Stimulated activated CD8-positive, alpha-beta memory T cell treated with anti-CD3 and anti-CD28 coated beads, Interleukin-2, amount 100 ng/mL, for 48 hours (primary cell): ENCODE measurements around the gene MEGF8.
"Not testable (repeated sequence)": the region's sequence is repeated elsewhere in the genome, so short reads cannot be mapped to it uniquely, and the experiment has no call there.

ENCODE experiments used
- DNase-seq, 2 donors: peaks; one replicate each; pipeline ENCODE4 v3.0.0-alpha.2; 2020; ENCODE audit warnings: low read depth in 2 of 2

MEGF8 gene

DNA sequence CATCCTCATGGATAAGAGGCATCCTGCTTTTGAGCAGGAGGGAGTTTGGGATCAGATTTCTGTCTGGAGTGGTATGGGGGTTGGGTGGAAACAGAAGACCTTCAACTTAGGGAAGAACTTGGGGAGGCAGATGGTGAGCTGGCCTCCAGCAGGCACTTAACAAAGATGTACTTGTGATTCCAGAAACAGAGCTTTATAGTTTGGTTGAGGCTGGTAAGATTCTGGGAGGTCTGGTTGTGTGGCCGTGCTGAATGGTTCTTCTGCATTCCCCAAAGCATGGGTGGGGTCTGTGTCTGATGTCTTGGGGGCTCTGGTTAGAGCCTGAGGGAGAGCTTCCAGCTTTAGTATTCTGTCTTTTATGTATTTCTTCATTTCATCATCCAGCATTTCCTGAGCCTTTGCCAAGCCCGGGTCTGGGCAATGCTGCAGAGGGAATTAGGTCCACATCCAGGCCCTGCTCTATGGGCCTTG lies 4.8 kb downstream of the MEGF8 start:
- DNase-seq = no peak

DNA sequence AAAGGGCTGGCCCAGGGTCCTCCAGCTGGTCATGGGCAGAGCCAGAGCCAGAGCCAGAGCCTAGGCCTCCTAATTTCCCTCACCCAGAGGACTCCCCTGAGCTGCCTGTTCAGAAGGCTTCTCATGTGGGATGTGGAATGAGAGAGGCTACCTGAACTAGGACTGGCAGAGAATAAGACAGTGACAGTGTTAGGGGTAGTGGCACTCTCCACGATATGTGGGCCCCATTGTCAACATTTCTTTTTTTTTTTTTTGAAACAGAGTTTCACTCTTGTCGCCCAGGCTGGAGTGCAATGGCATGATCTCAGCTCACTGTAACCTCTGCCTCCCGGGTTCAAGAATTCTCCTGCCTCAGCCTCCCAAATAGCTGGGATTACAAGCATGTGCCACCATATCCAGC lies 5.9 kb downstream of the MEGF8 start:
- DNase-seq = not testable (repeated sequence)

DNA sequence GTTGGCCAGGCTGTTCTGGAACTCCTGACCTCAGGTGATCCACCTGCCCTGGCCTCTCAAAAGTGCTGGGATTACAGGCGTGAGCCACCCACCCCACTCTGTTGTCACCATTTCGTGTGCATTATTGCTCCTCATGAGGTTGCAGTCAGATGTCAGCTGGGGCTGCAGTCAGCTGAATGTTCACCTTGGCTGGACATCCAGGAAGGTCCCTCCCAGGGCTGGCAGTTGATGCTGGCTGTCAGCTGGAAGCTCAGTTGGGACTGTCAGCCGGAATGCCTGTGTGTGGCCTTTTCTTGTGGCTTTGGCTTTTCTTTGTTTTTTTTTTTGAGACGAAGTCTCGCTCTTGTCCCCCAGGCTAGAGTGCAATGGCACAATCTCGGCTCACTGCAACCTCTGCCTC lies 6.6 kb downstream of the MEGF8 start:
- DNase-seq = no peak

- no peak for DNase-seq
Measured at GRCh38 chr19:42333018-42333417, 7.6 kb downstream of the MEGF8 start.

DNA sequence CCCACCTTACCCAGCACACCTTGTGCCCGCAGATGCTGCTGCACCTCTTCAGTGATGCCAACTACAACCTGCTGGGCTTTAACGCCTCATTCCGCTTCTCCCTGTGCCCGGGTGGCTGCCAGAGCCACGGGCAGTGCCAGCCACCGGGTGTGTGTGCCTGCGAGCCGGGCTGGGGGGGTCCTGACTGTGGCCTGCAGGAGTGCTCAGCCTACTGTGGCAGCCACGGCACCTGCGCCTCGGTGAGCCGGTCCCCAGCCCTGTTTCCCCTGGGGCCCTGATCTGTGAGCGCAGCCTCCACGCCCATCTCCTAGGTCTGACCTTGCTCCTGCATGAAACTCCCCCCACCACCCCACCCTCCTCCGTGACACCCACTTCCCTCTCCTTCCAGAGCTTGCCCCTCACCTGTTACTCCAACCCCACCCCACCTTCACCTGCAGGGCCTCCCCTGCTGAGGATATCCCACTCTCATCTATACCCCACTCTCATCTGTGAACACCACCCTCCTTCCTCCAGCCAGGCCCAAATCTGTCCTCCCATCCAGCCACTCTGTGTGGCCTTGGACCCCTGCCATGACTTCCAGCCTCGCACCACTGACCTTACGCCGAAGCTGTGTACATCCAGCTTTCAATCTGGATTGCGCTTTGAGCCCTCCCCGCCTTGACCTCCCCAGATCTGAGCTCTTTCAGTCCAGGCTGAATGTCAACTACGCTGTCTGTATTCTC lies 8.7 kb downstream of the MEGF8 start:
- DNase-seq = no peak

GRCh38 chr19:42334697-42335373 lies 9.4 kb downstream of the MEGF8 start:
- DNase-seq = no peak

GRCh38 chr19:42335374-42335936 lies 10.0 kb downstream of the MEGF8 start:
- no peak for DNase-seq

DNA sequence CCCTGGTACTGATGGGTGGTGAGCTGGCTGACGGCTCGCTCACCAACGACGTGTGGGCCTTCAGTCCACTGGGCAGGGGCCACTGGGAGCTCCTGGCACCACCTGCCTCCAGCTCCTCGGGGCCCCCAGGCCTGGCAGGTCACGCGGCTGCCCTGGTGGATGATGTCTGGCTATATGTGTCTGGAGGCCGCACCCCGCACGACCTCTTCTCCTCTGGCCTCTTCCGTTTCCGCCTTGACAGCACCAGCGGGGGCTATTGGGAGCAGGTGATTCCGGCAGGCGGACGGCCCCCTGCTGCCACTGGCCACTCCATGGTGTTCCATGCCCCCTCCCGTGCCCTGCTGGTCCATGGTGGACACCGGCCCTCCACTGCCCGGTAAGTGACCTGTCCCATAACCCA lies 10.5 kb downstream of the MEGF8 start:
- DNase-seq = no peak

GRCh38 chr19:42339126-42339860 lies 13.9 kb downstream of the MEGF8 start:
- DNase-seq = not testable (repeated sequence)

DNA sequence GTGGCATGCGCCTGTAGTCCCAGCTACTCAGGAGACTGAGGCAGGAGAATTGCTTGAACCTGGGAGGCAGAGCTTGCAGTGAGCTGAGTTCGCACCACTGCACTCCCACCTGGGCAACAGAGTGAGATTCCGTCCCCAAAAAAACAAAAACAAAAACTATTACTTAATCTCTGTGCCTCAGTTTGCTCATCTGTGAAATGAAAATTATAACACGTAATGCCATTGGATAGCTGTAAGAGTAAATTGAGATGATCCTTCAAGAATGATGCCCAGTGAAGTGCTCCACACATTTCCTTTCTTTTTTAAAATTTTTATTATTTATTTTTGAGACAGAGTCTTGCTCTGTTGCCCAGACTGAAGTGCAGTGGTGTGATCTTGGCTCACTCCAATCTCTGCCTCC lies 14.5 kb downstream of the MEGF8 start:
- DNase-seq = not testable (repeated sequence)

- DNase-seq = no peak
Measured at GRCh38 chr19:42343344-42344110, 18.1 kb downstream of the MEGF8 start.

GRCh38 chr19:42344336-42344893 lies 19.0 kb downstream of the MEGF8 start:
- DNase-seq = no peak

- DNase-seq = no peak
Measured at GRCh38 chr19:42345191-42345812, 19.9 kb downstream of the MEGF8 start.

DNA sequence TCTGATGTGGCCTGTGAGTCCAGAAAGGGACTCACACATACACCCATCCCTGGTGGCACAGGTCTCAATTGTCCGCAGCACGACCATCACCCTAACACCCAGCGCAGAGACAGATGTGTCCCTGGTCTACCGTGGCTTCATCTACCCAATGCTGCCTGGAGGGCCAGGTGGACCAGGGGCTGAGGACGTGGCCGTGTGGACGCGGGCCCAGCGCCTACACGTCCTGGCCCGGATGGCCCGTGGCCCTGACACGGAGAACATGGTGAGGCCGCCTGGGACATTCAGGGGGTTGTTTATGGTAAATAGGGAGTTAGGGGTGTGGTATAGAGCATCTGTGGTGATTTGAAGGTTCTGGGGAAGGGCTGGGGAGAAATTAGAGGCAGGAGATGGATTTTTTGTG lies 22.8 kb downstream of the MEGF8 start:
- DNase-seq = no peak

DNA sequence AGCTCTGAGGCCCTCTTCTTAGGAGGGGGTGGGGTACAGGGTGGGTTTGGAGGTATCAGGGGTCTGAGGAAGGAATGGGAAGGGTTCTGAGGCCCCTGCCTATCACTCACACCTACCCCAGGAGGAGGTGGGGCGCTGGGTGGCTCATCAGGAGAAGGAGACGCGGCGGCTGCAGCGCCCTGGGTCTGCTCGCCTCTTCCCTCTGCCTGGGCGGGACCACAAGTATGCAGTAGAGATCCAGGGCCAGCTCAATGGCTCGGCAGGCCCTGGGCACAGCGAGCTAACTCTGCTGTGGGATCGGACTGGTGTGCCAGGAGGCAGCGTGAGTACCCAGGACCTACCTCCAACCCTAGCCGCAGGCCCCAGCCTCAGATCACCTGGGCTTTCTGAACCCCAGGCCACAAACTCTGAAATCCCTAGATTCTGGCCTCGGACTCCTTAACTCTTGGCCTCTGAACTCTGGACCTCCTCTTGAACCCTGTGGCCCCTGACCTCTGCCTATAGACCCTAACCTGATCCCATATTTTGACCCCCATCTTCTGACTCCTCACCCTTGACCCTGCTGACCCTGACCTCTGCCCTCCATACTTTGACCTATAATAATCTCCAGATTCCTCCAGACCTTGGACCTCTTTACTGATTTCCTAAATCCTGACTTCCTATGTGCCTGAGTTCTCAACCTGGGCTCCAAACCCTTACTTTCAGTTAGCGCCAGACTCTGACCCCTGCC lies 24.1 kb downstream of the MEGF8 start:
- DNase-seq = no peak

- no peak for DNase-seq
Measured at GRCh38 chr19:42350417-42350816, 25.0 kb downstream of the MEGF8 start.

DNA sequence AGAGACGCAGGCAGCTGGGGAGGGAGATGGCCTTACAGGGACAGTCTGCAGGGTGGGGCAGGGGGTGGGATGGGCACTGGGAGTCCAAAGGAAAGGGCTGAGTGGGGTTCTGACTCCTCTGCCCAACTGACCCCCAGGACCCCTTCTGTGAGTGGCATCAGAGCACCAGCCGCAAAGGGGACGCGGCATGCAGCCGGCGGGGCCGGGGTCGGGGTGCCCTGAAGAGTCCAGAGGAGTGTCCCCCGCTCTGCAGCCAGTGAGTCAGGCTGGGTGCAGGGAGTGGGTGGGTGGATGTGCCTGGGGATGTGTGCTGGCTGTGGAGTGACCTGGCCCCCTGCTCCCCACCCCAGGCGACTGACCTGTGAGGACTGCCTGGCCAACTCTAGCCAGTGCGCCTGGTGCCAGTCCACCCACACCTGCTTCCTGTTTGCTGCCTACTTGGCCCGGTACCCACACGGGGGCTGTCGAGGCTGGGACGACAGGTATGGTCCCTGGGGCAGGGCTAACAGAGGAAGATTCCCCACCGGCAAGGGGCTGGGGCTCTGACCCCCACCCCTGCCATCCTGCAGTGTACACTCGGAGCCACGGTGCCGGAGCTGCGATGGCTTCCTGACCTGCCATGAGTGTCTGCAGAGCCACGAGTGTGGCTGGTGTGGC lies 25.8 kb downstream of the MEGF8 start:
- no peak for DNase-seq

GRCh38 chr19:42352301-42353259 lies 27.1 kb downstream of the MEGF8 start:
- no peak for DNase-seq
